Measurements from ENCODE around the gene CPT1A.

Gene CPT1A

DNA sequence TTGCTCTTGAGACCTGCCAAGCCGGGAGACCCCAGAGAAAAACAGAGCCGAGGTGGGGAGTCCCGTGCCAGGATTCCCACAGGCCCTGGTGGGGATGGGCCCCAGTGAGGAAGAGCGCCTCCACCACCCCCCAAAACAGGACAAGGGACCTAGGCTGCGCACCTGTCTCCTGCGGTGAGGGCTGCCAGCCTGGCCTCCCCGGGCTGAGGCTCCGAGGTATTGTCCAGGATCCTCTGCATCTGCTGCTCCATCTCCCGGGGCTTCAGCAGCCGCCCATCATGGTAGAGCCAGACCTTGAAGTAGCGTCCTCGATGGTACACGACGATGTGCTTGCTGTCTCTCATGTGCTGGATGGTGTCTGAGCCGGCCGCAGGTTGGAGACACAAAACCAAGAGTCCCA, 57.1 kb downstream of the CPT1A start:
- no peak for DNase-seq

DNA sequence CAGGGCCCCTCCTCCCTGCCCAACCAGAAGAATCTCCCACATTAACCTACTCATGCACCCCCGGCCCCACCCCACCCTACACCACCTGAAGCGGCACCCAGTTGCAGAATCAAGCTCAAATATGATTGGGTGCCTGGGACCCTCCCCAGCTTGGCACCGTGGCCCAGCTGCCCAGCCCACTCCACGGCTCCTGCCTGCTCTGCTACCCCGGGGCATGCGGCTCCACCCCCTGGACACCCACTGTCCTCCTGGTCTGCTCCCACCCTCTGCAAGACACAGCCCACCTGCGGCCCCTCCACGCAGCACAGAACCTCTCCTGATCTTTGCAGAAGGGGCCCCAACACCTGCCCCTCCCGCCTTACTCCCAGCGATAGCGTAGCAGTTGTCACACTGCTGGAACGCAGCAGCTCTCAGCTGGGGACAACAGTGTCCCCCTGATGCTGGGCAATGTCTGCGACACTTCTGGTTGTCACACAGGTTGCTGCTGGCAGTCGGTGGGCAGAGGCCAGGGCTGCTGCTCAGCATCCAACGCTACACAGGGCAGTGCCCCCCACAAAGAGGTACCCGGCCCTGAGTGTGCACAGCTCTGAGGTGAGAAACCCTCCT, 58.4 kb downstream of the CPT1A start:
- DNase-seq = no peak

DNA sequence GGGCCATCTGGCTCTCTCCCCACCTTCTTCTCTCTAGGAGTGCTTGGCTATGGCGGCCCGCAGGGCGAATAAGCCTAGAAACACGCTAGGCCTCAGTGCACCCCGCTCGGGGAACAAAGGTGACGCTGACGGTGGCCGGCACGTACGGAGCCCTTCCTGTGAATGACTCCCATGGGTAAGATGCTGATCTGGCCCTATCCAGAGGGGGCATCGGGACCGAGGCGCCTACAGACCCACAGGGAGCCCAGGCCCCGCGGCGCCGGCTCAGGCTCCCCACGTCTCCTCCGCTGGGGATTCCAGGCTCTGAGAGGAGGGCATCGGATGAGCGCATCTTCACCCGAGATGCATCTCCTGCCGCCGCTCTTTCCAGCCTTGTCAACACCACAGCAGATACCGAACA, 59.0 kb downstream of the CPT1A start:
- DNase-seq = no peak

DNA sequence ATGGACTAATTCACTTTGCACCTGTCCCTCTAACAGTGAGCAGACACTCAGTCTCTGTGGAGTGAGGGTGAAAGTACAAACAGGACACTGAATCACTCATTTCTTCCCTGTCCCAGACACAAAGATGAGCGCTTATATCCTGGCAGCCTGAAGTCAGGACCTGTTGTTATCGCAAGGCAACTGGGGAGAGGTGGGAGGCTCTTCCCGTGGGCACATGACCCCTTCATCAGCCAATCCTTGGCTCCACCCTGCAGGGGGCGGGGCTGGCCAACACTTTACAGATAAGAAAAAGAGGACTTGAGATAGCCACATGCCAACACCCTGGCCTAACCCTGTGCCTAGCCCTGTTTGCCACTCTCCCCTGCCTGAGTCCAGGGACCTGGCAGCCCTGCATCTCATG, 60.9 kb downstream of the CPT1A start:
- DNase-seq = no peak

- DNase-seq = no peak
Observed at GRCh38 chr11:68778205-68778604, 63.5 kb downstream of the CPT1A start.

DNA sequence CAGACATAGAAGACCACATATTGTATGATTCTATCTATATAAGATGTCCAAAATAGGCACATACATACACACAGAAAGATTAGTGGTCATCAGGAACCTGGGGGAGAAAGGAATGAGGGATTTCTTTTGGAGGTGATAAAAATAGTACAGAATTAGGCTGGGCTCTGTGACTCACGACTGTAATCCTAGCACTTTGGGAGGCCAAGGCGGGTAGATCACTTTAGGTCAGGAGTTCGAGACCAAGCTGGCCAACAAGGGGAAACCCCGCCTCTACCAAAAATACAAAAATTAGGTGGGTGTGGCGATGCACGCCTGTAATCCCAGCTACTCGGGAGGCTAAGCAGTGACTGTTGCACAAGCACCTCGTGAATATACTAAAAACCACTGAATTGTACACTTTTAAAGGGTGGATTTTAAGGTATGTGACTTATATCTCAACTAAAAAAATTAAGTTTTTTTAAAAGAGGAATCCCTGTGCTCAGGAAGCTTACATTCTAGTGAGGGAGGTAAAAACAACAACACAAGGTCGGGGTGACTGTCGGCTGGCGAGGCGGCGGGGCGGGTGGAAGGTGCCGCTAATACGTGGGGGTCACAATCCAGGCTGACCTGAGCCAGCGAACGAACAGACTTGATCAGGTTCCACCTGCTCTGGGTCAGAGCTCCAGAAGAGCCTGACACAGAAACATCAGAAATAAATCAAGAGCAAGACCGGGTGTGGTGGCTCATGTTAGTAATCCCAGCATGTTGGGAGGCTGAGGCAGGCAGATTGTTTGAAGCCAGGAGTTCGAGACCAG, 65.1 kb downstream of the CPT1A start:
- peak; percentile 7 for DNase-seq

DNA sequence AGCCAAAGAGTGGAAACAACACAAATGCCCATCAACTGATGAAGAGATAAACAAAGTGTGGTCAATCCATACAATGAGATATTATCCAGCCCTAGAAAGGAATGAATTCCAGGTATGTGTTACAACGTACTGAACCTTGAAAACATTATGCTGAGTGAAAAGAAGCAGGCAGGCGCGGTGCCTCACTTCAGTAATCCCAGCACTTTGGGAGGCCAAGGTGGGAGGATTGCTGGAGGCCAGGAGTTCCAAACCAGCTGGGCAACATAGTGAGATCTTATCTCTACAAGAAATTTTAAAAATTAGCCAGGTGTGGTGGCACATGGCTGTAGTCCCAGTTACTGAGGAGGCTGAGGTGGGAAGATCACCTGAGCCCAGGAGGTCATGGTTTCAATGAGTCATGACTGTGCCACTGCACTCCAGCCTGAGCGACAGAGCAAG, 65.7 kb downstream of the CPT1A start:
- DNase-seq = no peak

DNA sequence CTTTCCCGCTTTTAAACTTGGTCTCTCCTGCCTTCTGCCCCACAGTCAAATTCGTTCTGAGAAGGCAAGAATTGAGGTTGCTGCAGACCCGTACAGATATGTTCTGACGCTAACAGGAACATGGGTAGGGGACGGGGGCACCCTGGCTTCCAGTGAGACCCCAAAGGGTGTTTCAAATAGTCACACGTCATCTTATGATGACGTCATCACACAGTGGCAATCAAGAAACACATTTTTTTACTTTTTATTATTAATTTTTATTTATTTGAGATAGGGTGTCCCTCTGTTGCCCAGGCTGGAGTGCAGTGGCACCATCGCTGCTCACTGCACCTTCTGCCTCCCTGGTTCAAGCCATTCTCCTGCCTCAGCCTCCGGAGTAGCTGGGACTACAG, 67.5 kb downstream of the CPT1A start:
- DNase-seq = no peak

DNA sequence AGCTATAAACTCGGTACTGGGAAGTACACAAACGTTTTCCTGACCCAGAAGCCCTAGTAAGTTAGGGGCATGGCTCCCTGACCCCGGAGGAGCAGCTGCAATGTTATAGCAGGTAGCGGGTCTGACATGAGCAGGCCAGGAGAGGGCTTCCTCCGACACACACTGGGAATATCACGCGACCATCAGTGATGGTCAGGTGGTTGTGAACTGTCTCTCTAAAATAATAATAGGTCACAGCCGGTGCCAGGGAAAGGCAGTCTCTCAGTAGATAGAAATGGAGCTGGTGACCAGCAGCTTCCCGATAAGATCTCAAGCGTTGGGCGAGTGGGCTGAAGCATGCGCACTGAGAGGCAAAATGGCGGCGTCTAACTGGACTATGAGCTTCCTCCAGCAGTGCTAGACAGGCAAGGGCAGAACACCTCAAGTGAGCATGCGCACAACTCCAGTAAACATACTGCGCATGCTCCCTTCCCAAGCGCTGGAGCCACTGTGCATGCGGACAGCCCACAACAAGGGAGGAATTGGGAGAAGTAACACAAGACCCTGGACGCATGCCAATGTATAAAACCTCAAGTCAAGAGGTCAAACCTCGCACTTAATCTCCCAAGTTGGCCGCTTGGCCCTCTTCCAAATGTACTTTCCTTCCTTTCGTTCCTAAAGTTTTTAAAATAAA, 68.1 kb downstream of the CPT1A start:
- no peak for DNase-seq

DNA sequence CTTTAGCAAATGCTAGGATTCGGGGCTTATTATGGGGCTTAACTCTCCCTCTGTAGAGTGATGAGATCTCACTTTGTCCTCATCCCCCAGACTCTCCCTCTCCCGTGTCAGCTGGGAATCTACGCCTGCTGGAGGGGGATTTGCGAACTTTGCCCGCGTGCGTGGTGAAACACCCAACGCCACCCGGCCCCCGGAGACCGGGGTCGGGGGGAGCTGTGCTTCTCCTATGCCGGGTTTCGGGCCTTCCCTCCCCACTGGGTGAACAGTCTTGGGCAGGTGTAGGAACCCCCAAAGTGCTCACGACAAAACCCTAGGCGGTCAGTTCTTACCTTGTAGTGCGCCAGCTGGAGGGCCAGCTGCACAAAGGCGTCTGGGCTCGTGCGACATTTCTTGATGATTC, 68.8 kb downstream of the CPT1A start:
- DNase-seq = no peak

DNA sequence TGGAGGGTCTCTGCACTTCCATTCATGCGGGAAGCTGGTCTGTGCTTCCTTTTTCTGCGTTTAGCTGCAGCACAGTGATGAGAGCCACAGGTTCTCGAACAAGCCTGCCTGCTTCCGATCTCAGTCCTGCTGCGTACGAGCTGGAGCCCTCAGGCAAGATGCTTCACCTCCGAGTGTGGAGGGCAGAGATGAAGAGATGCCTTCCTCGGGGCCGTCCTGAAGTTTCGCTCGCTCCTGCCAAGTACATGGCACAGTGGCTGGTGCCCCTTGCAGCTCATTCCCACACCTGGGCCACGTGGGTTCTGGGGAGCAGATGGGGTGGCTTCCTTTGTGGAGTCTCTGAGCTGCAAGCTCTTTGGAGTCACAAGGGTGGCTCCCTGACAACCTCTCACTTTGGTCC, 70.9 kb downstream of the CPT1A start:
- DNase-seq = no peak

GRCh38 chr11:68767672-68768071, 74.0 kb downstream of the CPT1A start:
- DNase-seq = no peak

DNA sequence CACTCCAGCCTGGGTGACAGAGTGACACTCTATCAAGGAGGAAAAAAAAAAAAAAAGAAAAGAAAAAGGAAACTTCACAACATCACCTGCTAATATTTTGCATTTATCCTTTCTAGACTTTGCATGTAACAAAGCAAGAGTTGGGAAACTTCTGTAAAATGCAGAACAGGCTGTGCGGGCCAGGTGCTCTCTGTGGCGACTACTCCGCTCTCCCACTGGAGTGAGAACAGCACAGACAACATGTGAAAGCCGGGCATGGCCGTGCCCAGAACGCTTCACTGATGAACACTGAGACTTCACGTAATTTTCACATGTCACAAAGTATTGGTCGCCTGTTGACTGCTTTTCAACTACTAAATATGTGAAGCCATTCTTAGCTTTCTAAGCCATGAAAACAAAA, 74.9 kb downstream of the CPT1A start:
- no peak for DNase-seq

- no peak for DNase-seq
Observed at GRCh38 chr11:68764746-68765145, 77.0 kb downstream of the CPT1A start.

- no peak for DNase-seq
Observed at GRCh38 chr11:68763926-68764657, 77.6 kb downstream of the CPT1A start.

DNA sequence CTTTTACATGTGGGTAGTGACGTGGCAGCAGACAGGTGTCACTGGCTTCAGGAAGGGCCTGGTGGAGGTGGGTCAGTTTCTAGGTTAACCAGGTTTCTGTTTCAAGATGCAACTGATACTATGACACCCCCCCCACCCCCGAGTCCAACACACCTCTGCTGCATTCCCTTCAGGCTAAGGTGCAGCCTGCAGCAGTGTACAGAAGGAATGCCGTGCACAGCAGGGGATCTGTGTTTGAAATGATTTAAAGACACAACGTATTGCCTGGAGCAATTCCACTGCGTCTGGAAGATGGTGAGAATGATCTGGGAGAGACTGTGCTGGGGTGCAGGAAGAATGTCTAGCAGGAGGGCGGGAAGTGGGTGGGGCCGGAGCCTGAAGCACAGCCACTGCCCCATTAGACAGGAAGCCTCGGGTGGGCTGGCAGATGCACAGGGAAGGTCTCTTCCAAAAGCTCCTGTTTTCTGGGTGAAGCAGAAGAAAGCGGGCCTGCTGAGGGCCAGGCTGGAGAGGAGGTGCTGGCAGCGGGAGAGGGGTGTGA, 78.5 kb downstream of the CPT1A start:
- DNase-seq = peak; percentile 21

GRCh38 chr11:68762481-68762880, 79.2 kb downstream of the CPT1A start:
- DNase-seq = no peak

- no peak for DNase-seq
Observed at GRCh38 chr11:68761801-68762200, 79.9 kb downstream of the CPT1A start.

- no peak for DNase-seq
Observed at GRCh38 chr11:68759991-68760390, 81.7 kb downstream of the CPT1A start.

DNA sequence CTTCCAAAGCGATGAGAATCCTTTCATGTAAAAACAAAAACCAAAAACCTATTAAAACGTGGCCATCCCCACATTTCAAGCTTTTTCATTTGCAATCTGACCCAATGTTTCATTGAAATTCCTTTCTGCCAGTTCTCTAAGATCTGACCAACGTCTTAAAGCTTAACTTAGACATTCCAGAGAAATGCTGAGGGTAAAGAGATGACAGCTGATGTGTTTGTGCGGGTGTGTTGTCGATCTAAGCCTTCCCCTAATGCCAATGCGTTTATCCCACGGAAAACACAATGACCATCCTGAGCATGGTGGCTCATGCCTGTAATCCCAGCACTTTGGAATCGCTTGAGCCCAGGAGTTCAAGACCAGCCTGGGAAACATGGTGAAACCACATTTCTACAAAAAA, 84.0 kb downstream of the CPT1A start:
- DNase-seq = no peak

GRCh38 chr11:68756171-68756766, 85.4 kb downstream of the CPT1A start:
- DNase-seq = peak; percentile 25

DNA sequence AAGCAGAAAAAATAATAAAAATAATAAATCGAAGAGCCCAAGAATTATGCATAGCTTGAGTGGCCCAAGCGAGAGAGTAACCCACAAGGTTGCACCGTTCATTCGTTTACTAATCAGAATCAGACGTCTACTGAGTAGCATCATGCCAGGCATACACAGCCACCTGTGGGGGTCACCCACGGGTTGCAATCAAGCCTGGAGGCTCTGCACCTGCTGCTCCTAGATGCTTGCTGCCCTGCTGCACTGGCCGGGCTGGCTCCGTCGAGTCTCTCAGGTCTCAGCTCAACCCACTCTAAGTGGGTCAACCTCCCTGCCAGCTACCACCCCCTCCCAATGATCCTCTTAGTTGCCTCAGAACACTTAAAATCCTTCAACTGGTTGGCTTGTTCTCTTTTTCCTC, 88.4 kb downstream of the CPT1A start:
- no peak for DNase-seq

- DNase-seq = peak; percentile 76
Observed at GRCh38 chr11:68751331-68751856, 90.3 kb downstream of the CPT1A start, which contains the start of gene TESMIN. Gene TESMIN (minus strand): TSS chr11:68751520. CDS start chr11:68750660, 860 bp downstream.

Data from fibroblast of skin of right quadriceps (primary cell).